ENCODE measurements around the gene SKI.
"Not testable (repeated sequence)": the region's sequence is repeated elsewhere in the genome, so short reads cannot be mapped to it uniquely, and the experiment has no call there.

Gene SKI

DNA sequence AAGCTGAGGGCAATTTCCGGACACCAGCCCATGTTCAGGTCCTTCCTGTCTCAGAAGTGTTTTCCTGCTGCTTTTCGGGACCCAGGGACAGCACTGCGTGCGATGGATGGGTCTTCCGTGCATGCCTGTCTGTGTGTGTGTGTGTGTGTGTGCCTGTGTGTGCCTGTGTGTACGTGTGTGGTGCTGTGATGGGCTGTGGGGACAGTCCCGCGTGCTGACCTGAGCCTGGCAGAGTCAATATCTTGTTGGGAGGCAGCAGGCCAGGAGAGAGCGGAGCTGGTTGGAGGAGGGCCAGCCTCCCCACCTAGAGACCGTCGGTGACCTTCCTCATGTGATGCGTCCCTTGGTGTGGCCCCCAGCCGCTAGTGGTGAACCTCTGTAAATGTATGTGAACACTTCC, 13.7 kb downstream of the SKI start:
- Histone ChIP-seq H3K27ac (ENCODE audit: low read depth, low read length, poor library complexity, severe bottlenecking) (no peak overlapping the region), H3K9me2 (ENCODE audit: low read depth, low read length) (no peaks in the 10 kb centered on the region), H3K9ac (ENCODE audit: low read length) (no peak overlapping the region), H3K27me3 (ENCODE audit: insufficient read depth, low read length) (peaks cover 13% of the 10 kb centered on the region), H3F3A (ENCODE audit: insufficient read depth, low read length) (no peaks in the 10 kb centered on the region), H4K20me1 (ENCODE audit: insufficient read depth, low read length) (no peaks in the 10 kb centered on the region), H2AFZ (ENCODE audit: low read length) (no peak overlapping the region), H3K9me3 (ENCODE audit: low read length) (no peaks in the 10 kb centered on the region), H3K4me2 (ENCODE audit: low read length) (no peak overlapping the region), H3K4me1 (ENCODE audit: insufficient read depth, low read length, severe bottlenecking) (no peaks in the 10 kb centered on the region), H3K4me3 (ENCODE audit: low read depth, low read length, poor library complexity, severe bottlenecking) (no peak overlapping the region), H3K36me3 (ENCODE audit: insufficient read depth, low read length) (no peaks in the 10 kb centered on the region), H3K79me2 (ENCODE audit: insufficient read depth, low read length) (no peaks in the 10 kb centered on the region)
- no peak for TF ChIP-seq EZH2 (IDR thresholded peaks at IDR 0.05; ENCODE audit: borderline replicate concordance, low read length)
- TF ChIP-seq, protein P1, sequence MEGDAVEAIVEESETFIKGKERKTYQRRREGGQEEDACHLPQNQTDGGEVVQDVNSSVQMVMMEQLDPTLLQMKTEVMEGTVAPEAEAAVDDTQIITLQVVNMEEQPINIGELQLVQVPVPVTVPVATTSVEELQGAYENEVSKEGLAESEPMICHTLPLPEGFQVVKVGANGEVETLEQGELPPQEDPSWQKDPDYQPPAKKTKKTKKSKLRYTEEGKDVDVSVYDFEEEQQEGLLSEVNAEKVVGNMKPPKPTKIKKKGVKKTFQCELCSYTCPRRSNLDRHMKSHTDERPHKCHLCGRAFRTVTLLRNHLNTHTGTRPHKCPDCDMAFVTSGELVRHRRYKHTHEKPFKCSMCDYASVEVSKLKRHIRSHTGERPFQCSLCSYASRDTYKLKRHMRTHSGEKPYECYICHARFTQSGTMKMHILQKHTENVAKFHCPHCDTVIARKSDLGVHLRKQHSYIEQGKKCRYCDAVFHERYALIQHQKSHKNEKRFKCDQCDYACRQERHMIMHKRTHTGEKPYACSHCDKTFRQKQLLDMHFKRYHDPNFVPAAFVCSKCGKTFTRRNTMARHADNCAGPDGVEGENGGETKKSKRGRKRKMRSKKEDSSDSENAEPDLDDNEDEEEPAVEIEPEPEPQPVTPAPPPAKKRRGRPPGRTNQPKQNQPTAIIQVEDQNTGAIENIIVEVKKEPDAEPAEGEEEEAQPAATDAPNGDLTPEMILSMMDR (IDR thresholded peaks at IDR 0.05; ENCODE audit: low read length): no peak

DNA sequence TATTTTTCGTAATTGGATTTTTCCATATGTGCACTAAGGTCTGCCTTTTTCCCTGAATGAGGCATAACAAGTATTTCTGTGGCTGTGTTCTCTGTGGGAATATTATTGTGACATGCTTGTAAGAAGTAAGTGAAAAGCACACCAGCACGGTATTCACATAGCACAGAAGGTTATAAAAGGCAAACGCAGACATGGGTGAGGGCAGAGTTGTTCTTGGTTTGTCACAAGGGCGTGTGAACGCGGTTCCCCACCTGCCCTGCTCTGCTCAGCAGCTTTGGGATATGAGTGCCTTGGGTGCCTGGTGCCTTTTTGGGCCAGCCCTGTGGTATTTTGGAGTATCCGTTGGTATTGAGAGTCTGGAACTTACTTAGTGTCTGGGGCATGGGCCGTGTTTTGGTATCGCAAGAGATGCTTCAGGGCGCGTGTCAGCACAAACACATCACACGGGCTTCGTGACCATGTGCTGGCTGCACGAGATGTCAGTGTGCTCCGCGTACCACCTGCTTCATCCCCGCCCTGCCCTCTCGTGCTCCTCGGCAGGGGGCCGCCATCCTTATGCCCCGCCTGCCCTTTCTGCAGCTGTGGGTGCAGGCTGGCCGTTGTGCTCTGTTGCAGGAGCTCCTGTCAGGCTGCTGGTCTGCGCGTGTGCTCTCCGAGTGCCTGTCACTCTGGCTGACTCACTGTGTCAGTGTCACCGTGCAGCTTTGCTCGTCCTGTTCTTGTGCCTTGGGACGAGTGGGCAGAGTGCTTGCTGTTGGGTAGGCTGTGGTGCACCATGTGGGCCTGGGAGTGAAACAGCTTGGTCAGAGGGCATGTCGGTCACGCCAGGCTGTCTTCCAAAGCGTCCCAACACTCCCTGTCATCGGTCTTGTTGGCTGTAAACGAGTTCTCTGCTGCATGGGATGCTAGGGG, 15.0 kb downstream of the SKI start:
- Histone ChIP-seq H3K27me3 (ENCODE audit: insufficient read depth, low read length) (peaks cover 13% of the 10 kb centered on the region), H3K36me3 (ENCODE audit: insufficient read depth, low read length) (no peaks in the 10 kb centered on the region), H3K9me2 (ENCODE audit: low read depth, low read length) (no peaks in the 10 kb centered on the region), H3F3A (ENCODE audit: insufficient read depth, low read length) (no peaks in the 10 kb centered on the region), H3K27ac (ENCODE audit: low read depth, low read length, poor library complexity, severe bottlenecking) (no peak overlapping the region), H3K4me1 (ENCODE audit: insufficient read depth, low read length, severe bottlenecking) (no peaks in the 10 kb centered on the region), H3K4me2 (ENCODE audit: low read length) (no peak overlapping the region), H3K4me3 (ENCODE audit: low read depth, low read length, poor library complexity, severe bottlenecking) (no peak overlapping the region), H3K79me2 (ENCODE audit: insufficient read depth, low read length) (no peaks in the 10 kb centered on the region), H2AFZ (ENCODE audit: low read length) (no peak overlapping the region), H4K20me1 (ENCODE audit: insufficient read depth, low read length) (no peaks in the 10 kb centered on the region), H3K9me3 (ENCODE audit: low read length) (no peaks in the 10 kb centered on the region), H3K9ac (ENCODE audit: low read length) (no peak overlapping the region)
- TF ChIP-seq, protein P1 (IDR thresholded peaks at IDR 0.05; ENCODE audit: low read length): no peak
- no peak for TF ChIP-seq EZH2 (IDR thresholded peaks at IDR 0.05; ENCODE audit: borderline replicate concordance, low read length)

DNA sequence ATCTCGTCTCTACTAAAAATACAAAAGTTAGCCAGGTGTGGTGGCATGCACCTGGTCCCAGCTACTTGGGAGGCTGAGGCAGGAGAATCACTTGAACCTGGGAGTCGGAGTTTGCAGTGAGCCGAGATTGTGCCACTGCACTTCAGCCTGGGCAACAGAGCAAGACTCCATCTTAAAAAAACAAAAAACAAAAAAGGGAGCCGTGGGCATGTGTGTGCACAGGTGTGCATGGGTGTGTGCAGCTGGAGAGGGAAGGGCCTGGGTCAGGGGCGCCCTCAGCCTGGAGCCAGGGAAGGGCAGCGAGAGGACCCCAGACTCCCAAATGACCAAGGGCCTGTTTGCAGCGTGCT, 18.9 kb downstream of the SKI start:
- not testable (repeated sequence) for H3K4me1 ChIP-seq (ENCODE audit: insufficient read depth, low read length, severe bottlenecking); H2AFZ ChIP-seq (ENCODE audit: low read length); H3K27ac ChIP-seq (ENCODE audit: low read depth, low read length, poor library complexity, severe bottlenecking); H3K9me3 ChIP-seq (ENCODE audit: low read length); H3K9me2 ChIP-seq (ENCODE audit: low read depth, low read length); H3K4me3 ChIP-seq (ENCODE audit: low read depth, low read length, poor library complexity, severe bottlenecking); H3K27me3 ChIP-seq (ENCODE audit: insufficient read depth, low read length); H3K36me3 ChIP-seq (ENCODE audit: insufficient read depth, low read length); H4K20me1 ChIP-seq (ENCODE audit: insufficient read depth, low read length); H3K79me2 ChIP-seq (ENCODE audit: insufficient read depth, low read length); H3K9ac ChIP-seq (ENCODE audit: low read length); H3K4me2 ChIP-seq (ENCODE audit: low read length); H3F3A ChIP-seq (ENCODE audit: insufficient read depth, low read length)

DNA sequence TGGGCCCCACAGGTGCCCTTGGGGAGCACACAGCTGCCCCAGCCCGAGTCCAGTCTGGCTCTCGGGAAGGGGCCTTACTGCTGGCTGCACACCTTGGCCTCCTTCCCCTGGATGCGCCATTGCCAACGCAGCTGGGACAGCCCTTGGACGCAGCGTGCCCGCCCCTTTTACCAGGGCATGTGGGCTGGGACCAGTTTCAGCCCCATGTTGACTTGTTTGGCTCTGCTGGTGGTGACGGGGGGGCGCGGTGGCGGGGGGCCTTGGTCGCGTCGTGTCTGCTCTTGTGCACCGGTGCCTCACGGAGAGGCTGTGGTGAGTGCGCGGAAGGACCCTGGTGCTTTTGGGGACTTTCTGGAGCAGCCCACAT, 19.6 kb downstream of the SKI start:
- Histone ChIP-seq H3K9me2 (ENCODE audit: low read depth, low read length) (no peaks in the 10 kb centered on the region), H3K4me2 (ENCODE audit: low read length) (no peak overlapping the region), H3K36me3 (ENCODE audit: insufficient read depth, low read length) (no peaks in the 10 kb centered on the region), H3K4me1 (ENCODE audit: insufficient read depth, low read length, severe bottlenecking) (no peaks in the 10 kb centered on the region), H3K27ac (ENCODE audit: low read depth, low read length, poor library complexity, severe bottlenecking) (no peak overlapping the region), H4K20me1 (ENCODE audit: insufficient read depth, low read length) (no peaks in the 10 kb centered on the region), H3K9me3 (ENCODE audit: low read length) (no peaks in the 10 kb centered on the region), H3F3A (ENCODE audit: insufficient read depth, low read length) (no peaks in the 10 kb centered on the region), H3K79me2 (ENCODE audit: insufficient read depth, low read length) (no peaks in the 10 kb centered on the region), H3K9ac (ENCODE audit: low read length) (no peak overlapping the region), H3K4me3 (ENCODE audit: low read depth, low read length, poor library complexity, severe bottlenecking) (no peak overlapping the region), H3K27me3 (ENCODE audit: insufficient read depth, low read length) (peaks cover 6% of the 10 kb centered on the region; the same call in 1 of the 2 replicates), H2AFZ (ENCODE audit: low read length) (no peak overlapping the region)
- TF ChIP-seq, protein P1 (IDR thresholded peaks at IDR 0.05; ENCODE audit: low read length): no peak
- TF ChIP-seq EZH2 (IDR thresholded peaks at IDR 0.05; ENCODE audit: borderline replicate concordance, low read length): no peak

Data from OCI-LY1 (cell line).